ENCODE data around the gene VNN1.

Gene VNN1

GRCh38 chr6:132719736-132720448, 6.0 kb upstream of the VNN1 start:
- Mint-ChIP-seq H3K4me3 (no peak overlapping the region), H3K27ac (peak overlapping the region; percentile 33), H3K9me3 (no peaks in the 10 kb centered on the region), H3K27me3 (ENCODE audit: low read depth, poor library complexity) (no peaks in the 10 kb centered on the region), H3K4me1 (peaks cover 21% of the 10 kb centered on the region), H3K36me3 (ENCODE audit: low read depth) (no peaks in the 10 kb centered on the region)
- no peak for DNase-seq
- TF ChIP-seq CTCF (IDR thresholded peaks at IDR 0.05): no peak

- Mint-ChIP-seq H3K36me3 (ENCODE audit: low read depth) (no peaks in the 10 kb centered on the region), H3K4me3 (no peak overlapping the region), H3K9me3 (no peaks in the 10 kb centered on the region), H3K27ac (no peak overlapping the region), H3K4me1 (no peaks in the 10 kb centered on the region), H3K27me3 (ENCODE audit: low read depth, poor library complexity) (no peaks in the 10 kb centered on the region)
- TF ChIP-seq CTCF (IDR thresholded peaks at IDR 0.05): no peak
- DNase-seq: no peak
These were observed 2.2 kb upstream of the VNN1 start for GRCh38 chr6:132715881-132716637.

- no peaks in the 10 kb centered on the region for H3K36me3 Mint-ChIP-seq (ENCODE audit: low read depth)
These were observed 1.3 kb upstream of the VNN1 start for GRCh38 chr6:132715204-132715603.

GRCh38 chr6:132714160-132714559, 305 bp upstream of the VNN1 start:
- Mint-ChIP-seq H3K27ac (no peak overlapping the region), H3K36me3 (ENCODE audit: low read depth) (no peaks in the 10 kb centered on the region), H3K9me3 (no peaks in the 10 kb centered on the region), H3K27me3 (ENCODE audit: low read depth, poor library complexity) (no peaks in the 10 kb centered on the region), H3K4me1 (no peaks in the 10 kb centered on the region), H3K4me3 (no peak overlapping the region)
- no peak for DNase-seq
- TF ChIP-seq CTCF (IDR thresholded peaks at IDR 0.05): no peak

More at GRCh38 chr6:132715204-132715603, 1.3 kb upstream of the VNN1 start:
- DNase-seq: peak; percentile 12
- no peaks in the 10 kb centered on the region for H3K27me3 Mint-ChIP-seq (ENCODE audit: low read depth, poor library complexity)
- H3K4me3 Mint-ChIP-seq: no peak overlapping the region
- H3K27ac Mint-ChIP-seq: no peak overlapping the region
- H3K9me3 Mint-ChIP-seq: no peaks in the 10 kb centered on the region
- no peak for TF ChIP-seq CTCF (IDR thresholded peaks at IDR 0.05)
- H3K4me1 Mint-ChIP-seq: no peaks in the 10 kb centered on the region

- Mint-ChIP-seq H3K4me3 (no peak overlapping the region), H3K9me3 (no peaks in the 10 kb centered on the region), H3K36me3 (ENCODE audit: low read depth) (no peaks in the 10 kb centered on the region), H3K4me1 (no peaks in the 10 kb centered on the region), H3K27me3 (ENCODE audit: low read depth, poor library complexity) (peaks cover 4% of the 10 kb centered on the region), H3K27ac (no peak overlapping the region)
- no peak for TF ChIP-seq CTCF (IDR thresholded peaks at IDR 0.05)
- no peak for DNase-seq
These were observed 1.5 kb downstream of the VNN1 start for GRCh38 chr6:132712366-132712765.

All from nephron progenitor cell (in vitro differentiated cells).